Measurements from ENCODE around the gene FOXD3. TPM values are rescaled to one million over a fixed set of nuclear protein-coding genes. Genes with fewer than 3 reads are reported as not detected.

FOXD3 gene
- total and polyA plus RNA-seq, 3 donors from 2014 or later, result 0.37 to 3.5 (median 0.69) TPM

DNA sequence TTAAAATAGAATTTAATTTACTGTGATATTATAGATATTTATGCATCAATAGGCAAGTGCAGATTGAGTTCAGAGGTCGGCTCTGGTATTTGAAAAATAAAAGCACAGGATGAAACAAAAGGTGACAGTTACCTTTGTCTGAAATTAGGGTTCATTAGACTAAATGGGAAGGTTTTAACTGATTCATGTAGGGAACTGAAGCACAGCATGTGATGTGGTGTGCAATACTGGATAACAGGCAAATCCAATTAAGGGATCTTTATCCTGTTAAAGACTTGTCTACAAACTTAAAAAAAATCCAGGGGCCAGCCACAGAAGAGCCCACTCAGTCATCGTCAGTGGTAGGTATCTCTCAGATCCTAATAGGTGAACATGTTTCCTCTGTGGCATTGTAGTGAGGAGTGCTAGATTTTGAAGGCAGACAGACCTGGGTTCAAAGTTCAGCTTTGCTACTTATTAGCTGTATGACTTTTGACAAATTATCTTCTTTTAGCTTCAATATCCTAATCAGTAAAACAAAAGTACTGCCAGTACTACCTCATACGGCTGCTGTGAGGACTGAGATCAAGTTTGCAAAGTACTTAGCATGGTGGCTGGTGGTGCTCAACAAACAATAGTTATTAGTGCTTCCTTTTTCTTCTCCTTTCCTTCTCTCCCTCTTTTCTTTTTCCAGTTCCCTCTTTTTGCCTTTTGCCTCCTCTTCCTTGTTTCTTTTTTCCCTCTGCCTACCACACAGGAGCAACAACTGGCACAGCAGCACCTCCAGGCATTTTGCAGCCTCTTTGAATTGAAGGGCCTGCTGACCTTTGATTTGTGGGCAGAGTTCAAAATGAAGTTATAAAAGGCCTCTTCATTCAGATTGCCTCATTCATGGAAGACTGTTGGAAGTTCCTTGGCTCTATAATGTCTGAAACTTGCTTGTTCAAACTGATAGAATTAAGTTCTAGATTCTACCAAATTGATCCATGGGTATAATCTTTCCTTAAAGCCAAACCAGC, 44.9 kb upstream of the FOXD3 start:
- 69 to 73% methylated on average over 3 of the region's 3 CpGs for WGBS, 2 donors
- no peak for DNase-seq
- H3K27ac ChIP-seq, result no peak overlapping the region
- H3K36me3 ChIP-seq (ENCODE audit: low read depth, missing control alignments), result no peaks in the 10 kb centered on the region
- no peaks in the 10 kb centered on the region for H3K4me1 ChIP-seq
- no peaks in the 10 kb centered on the region for H3K9me3 ChIP-seq
- no peaks in the 10 kb centered on the region for H3K27me3 ChIP-seq
- TF ChIP-seq, protein P1, sequence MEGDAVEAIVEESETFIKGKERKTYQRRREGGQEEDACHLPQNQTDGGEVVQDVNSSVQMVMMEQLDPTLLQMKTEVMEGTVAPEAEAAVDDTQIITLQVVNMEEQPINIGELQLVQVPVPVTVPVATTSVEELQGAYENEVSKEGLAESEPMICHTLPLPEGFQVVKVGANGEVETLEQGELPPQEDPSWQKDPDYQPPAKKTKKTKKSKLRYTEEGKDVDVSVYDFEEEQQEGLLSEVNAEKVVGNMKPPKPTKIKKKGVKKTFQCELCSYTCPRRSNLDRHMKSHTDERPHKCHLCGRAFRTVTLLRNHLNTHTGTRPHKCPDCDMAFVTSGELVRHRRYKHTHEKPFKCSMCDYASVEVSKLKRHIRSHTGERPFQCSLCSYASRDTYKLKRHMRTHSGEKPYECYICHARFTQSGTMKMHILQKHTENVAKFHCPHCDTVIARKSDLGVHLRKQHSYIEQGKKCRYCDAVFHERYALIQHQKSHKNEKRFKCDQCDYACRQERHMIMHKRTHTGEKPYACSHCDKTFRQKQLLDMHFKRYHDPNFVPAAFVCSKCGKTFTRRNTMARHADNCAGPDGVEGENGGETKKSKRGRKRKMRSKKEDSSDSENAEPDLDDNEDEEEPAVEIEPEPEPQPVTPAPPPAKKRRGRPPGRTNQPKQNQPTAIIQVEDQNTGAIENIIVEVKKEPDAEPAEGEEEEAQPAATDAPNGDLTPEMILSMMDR (IDR thresholded peaks at IDR 0.05), result no peak
- no peak for TF ChIP-seq POLR2A (IDR thresholded peaks at IDR 0.05)
- H3K4me3 ChIP-seq, result no peak overlapping the region
- intact Hi-C loops (cut with DNase I; ENCODE audit: low total_unique reads), result no loop called here

DNA sequence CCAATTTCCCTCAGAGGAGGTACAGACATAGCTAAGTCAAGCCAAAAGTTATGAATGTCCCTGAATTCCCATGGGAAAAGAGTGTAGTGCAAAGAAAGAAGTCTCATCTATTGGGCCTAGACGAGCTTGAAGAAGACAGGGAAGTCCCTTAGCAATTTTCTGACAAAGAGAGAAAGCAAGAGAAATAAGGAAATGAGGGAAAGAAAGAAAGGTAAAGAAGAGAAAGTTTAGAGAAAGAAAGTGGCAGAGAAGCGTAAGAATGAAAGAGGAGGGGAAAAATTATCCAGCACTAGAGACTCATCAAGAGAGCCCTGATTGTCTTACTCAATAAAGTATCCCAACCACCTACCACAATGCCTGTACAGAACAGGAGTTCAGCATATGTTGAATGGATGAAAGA, 40.6 kb upstream of the FOXD3 start:
- no peaks in the 10 kb centered on the region for H3K4me1 ChIP-seq
- TF ChIP-seq POLR2A (IDR thresholded peaks at IDR 0.05), result no peak
- TF ChIP-seq, protein P1 (IDR thresholded peaks at IDR 0.05), result no peak
- WGBS, 2 donors, result 69 to 88% methylated on average over 2 of the region's 2 CpGs
- H3K36me3 ChIP-seq (ENCODE audit: low read depth, missing control alignments), result no peaks in the 10 kb centered on the region
- no peaks in the 10 kb centered on the region for H3K27me3 ChIP-seq
- no peak overlapping the region for H3K4me3 ChIP-seq
- H3K9me3 ChIP-seq, result no peaks in the 10 kb centered on the region
- no peak overlapping the region for H3K27ac ChIP-seq
- intact Hi-C loops (cut with DNase I; ENCODE audit: low total_unique reads), result no loop called here
- DNase-seq, result no peak

DNA sequence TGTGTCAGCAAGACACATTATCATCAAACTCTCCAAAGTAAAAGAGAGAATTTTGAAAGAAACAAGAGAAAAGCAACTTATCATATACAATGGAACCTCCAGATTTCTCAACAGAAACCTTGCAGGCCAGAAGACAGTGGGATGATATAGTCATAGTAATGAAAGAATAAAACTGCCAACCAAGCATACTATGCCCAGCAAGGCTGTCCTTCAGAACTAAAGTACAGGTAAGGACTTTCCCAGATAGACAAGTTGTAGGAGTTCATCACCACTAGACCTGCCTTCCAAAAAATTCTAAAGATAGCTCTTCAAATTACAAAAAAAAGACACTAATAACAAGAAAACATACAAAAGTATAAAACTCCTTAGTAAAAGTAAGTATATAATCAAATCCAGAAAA, 33.2 kb upstream of the FOXD3 start:
- intact Hi-C loops (cut with DNase I; ENCODE audit: low total_unique reads), result no loop called here
- no peaks in the 10 kb centered on the region for H3K36me3 ChIP-seq (ENCODE audit: low read depth, missing control alignments)
- H3K9me3 ChIP-seq, result no peaks in the 10 kb centered on the region
- no peak for DNase-seq
- H3K4me1 ChIP-seq, result no peaks in the 10 kb centered on the region
- no peak overlapping the region for H3K4me3 ChIP-seq
- no peaks in the 10 kb centered on the region for H3K27me3 ChIP-seq
- no peak overlapping the region for H3K27ac ChIP-seq
- TF ChIP-seq, protein P1 (IDR thresholded peaks at IDR 0.05), result no peak
- TF ChIP-seq POLR2A (IDR thresholded peaks at IDR 0.05), result no peak

DNA sequence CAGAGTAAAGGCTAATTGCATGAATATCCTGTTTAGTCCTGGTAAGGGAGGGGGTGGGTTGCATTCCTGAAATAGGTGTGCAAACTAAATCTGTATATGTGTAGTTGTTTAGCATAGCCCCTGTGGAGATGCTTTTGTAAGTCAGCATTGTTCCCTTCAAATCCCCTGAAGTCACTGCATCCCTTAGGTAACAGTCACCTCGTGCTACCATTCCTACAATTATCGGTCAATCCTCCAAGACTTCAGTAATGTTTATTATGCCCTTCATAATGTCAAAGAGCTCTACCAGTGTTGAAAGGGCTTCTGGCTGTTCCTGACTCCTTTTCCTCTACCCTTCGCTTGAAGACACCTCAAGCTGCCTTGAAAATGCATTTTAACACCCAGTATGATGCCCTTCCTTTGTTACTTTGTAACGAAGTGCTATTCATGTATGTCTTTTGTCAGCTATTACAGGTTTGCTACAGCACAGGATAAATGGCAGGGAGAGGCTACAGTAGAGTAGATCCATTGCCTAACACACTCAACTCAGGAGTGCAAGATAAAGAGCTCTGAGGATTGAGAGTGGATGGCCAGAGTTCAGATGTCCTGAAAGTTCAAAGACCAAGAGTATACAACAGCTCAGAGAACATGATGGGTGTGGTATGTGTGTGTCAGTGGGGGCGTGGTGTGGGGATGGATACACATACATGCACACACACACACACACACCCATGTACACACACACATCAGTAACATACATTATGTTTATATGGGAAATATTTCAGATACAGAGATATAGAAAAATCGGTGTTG, 27.4 kb upstream of the FOXD3 start:
- TF ChIP-seq, protein P1 (IDR thresholded peaks at IDR 0.05), result no peak
- TF ChIP-seq POLR2A (IDR thresholded peaks at IDR 0.05), result no peak
- H3K9me3 ChIP-seq, result no peaks in the 10 kb centered on the region
- DNase-seq, result no peak
- H3K27me3 ChIP-seq, result no peaks in the 10 kb centered on the region
- 41 to 51% methylated on average over 6 of the region's 6 CpGs for WGBS, 2 donors
- H3K27ac ChIP-seq, result no peak overlapping the region
- H3K4me1 ChIP-seq, result no peaks in the 10 kb centered on the region
- no peak overlapping the region for H3K4me3 ChIP-seq
- no peaks in the 10 kb centered on the region for H3K36me3 ChIP-seq (ENCODE audit: low read depth, missing control alignments)
- intact Hi-C loops (cut with DNase I; ENCODE audit: low total_unique reads), result no loop called here
